HG03064 (cell line): Measurements from ENCODE around the gene YIPF2.
"Not testable (repeated sequence)": the region's sequence is repeated elsewhere in the genome, so short reads cannot be mapped to it uniquely, and the experiment has no call there.

Source experiments
- ATAC-seq: cut with Tn5 transposase; IDR thresholded peaks from one replicate; pipeline ENCODE4 v1.9.1; 2021; ENCODE audit warnings: low read depth; ENCODE audit not compliant: unreplicated experiment

YIPF2 gene

GRCh38 chr19:10928563-10929401 lies at the start of gene YIPF2, which contains the start of gene TIMM29:
Gene YIPF2, minus strand, starts transcription at chr19:10928639. Its CDS starts 229 bp downstream, at chr19:10928410.
Gene TIMM29, plus strand, starts transcription at chr19:10928811. Its CDS starts 12 bp downstream, at chr19:10928823.
- peak; percentile 50 for ATAC-seq

DNA sequence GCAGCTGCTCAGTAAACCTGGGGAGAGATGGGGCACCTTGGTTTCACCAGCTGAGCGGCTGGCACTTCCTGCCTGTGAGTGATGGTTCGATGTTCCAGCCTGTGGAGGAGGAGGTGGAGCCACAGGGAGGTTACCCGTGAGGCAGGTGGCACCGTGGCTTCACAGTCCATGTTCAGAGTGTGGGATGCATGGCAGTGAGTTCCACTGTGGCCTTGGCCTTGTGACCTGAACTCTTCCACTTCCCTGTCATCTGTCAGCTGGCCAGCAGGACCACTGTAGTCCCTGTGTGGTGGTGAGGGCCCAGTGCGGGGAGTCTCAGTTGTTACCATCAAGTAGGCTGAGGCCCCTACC lies 49.3 kb upstream of the YIPF2 start:
- no peak for ATAC-seq

DNA sequence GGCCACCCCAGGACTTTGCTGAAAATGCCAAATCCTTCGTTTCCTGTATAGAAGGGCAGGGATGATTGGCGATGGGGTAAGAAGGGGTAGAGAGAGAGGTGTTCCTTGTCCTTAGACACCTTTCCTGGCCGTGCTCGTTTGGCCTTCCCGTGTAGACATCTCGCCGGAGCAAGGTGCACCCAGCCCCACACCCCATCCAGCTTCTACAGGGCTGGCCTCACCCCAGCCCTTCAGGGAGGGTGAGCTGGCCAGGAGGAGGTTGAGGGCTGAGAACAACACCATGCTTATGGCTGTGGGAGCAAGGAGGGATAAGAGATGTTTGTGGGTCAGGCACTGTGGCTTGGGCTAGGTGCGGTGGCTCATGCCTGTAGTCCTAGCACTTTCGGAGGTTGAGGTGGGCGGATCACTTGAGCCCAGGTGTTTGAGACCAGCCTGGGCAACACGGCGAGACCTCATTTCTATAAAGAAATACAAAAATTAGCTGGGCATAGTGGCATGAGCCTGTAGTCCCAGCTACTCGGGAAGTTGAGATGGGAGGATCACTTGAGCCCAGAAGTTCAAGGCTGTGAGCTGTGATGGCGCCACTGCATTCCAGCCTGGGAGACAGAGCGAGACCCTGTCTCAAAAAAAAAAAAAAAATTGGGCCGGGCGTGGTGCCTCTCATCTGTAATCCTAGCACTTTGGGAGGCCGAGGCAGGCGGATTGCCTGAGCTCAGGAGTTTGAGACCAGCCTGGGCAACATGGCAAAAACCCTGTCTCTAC lies 47.9 kb upstream of the YIPF2 start:
- no peak for ATAC-seq

- no peak for ATAC-seq
Observed at GRCh38 chr19:10975374-10976130, 47.1 kb upstream of the YIPF2 start.

DNA sequence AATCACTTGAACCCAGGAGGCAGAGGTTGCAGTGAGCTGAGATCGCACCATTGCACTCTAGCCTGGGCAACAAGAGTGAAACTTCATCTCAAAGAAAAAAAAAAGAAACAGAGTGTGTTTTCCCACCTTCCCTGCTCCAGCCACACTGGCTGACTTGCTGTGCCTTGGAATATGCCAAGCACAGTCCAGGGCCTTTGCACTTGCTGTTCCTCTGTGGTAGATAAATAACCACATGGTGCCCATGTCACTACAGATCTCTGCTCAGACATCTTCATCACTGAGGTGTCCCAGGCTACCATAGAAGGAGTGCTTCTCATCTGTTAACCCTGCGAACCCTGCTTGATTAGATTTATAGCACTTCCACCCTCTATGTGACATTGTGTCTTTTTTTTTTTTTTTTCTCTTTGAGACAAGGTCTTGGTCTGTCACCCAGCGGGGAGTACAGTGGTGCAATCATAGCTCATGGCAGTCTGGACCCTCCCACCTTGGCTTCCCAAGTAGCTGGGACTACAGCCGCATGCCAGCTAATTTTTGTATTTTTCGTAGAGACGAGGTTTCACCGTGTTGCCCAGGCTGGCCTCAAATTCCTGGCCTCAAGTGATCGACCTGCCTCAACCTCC lies 42.8 kb upstream of the YIPF2 start:
- ATAC-seq: no peak

- ATAC-seq: no peak
Observed at GRCh38 chr19:10968527-10969135, 40.2 kb upstream of the YIPF2 start.

DNA sequence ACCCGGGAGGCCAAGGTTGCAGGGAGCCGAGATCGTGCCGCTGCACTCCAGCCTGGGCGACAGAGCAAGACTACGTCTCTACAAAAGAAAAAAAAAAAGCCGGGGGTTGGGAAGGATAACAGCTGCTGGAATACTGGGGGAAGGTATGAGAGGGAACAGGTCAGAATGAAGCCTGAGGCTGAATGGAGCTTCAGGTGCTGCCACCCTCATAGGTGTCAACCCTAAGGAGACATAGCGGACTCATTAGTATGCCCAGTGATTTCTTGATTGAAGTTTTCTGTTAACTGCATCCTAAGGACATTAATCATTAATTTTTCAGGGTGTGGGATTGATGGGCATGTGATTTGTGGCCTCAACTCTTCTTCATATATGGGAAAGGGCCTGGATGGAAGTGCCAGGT lies 38.4 kb upstream of the YIPF2 start:
- no peak for ATAC-seq

- no peak for ATAC-seq
Observed at GRCh38 chr19:10965398-10965797, 37.0 kb upstream of the YIPF2 start.

- no peak for ATAC-seq
Observed at GRCh38 chr19:10964903-10965302, 36.5 kb upstream of the YIPF2 start.

DNA sequence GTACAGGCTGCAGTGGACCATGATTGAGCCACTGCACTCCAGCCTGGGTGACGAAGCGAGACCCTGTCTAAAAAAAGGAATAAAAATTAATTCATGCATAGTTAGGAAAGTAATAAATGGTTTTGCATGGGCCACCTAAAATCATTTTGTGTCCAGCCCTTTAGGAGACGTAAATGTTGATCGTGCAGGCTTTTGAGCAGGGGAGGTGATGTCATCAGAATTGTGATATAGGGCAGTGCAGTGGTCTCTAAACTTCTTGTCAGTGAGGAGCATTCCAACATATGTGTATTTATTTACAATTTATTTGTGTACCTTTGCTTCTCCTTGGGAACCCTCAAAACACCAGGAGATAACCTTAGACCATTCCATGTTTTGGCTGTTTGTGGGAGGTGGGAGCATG lies 35.4 kb upstream of the YIPF2 start:
- no peak for ATAC-seq

DNA sequence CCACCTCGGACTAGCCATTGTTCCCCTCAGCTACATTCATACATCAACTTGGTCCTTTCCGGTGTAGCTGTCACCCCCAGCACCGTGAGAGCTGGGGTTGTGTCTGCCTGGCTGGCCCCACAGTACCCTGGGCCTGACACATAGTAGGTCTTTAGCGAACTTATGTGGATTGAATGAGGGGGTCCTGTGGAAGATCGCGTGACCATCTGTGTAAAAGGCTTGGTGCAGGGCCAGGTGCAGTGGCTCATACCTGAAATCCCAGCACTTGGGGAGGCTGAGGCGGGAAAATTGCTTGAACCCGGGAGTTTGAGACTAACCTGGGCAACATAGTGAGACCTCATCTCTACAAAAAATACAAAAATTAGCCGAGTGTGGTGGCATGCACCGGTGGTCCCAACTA lies 34.4 kb upstream of the YIPF2 start:
- ATAC-seq: no peak

DNA sequence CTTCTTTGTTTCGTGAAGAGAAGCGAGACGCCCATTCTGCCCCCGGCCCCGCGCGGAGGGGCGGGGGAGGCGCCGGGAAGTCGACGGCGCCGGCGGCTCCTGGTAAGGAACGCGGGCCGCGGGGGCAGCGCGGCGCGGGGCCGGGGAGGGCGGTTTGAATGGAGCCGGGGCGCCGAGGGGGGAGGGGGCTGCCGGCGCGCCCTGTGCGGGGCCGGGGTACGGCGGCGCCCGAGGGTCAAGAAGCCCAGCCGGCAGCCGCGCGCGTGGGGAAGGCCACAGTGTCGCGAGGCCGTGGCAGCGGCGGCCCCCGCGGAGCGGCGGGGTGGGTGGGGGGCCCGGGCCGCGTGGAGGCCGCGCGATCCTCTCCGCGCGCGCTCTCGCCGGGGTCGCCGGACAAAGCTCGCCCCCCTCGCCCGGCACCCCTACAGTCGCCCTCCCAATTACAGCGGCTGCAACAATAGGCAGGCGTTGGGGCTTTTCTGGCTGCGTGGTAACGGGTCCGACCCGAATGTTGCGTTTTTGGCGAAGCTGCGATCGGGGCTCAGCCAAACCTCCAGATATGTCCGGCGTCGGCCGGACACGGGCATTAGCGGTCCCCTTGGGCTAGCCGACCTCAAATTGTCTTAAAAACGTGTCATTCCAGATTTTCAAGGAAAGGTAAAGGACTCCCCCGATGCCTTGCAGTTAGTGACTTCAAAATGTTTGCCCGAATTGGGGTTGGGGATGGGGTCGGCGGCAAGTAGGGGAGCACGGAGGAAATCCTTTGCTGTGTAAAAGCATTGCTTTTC lies 32.8 kb upstream of the YIPF2 start:
- ATAC-seq: peak; percentile 32

DNA sequence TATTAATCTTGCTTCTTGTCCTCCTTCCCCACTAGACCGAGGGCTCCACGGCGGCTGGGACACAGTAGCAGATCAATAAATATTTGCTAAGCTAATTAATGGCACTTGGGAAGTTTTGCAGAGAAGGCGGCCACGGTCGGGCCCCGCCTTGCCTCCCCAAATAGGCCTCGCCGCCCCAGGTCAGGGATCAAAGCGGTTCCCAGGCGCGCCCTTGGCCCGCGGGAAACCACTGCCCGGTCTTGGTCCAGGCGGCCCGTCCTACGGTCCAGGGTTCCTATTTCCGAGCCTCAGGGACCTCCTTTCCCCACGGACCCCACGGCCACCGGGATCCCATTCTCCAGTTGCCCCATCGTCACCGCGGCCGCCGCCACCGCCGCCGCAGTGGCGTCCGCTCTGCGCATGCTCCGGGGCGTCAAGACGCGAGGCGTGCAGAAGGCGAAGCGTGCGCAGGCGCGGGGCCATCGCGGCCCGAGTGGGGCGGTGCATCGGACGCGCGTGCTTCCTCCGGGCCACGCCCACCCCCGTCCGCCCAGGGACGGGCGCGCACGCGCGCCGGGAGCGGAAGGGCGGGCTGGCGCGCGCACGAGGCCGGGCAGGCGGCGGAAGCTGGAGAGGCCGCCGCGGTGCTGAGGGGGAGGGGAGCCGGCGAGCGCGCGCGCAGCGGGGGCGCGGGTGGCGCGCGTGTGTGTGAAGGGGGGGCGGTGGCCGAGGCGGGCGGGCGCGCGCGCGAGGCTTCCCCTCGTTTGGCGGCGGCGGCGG lies 32.1 kb upstream of the YIPF2 start, which contains the start of gene SMARCA4:
SMARCA4 (plus strand) TSS at position 717 of the 759 bp plus-strand sequence. CDS start 23,122 bp downstream, outside the sequence.
- peak; percentile 48 for ATAC-seq

GRCh38 chr19:10959277-10959968 lies 31.0 kb upstream of the YIPF2 start:
- ATAC-seq: not testable (repeated sequence)

DNA sequence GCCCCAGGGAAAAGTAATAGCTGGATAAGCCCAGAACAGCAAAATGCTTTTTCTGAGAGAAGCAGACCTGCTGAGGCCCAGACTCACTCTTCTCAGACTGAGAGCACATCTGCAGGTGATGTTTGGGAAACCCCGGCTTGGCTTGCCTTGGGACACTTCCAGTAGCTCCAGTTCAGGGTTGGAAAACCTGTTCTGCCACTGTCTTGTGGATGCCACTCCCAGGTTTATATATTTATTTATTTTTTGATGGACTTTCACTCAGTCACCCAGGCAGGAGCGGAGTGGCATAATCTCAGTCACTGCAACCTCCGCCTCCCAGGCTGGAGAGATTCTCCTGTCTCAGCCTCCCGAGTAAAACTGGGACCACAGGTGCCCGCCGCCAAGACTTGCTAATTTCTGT lies 24.4 kb upstream of the YIPF2 start:
- no peak for ATAC-seq

- no peak for ATAC-seq
Observed at GRCh38 chr19:10946958-10947657, 18.7 kb upstream of the YIPF2 start.

- no peak for ATAC-seq
Observed at GRCh38 chr19:10945264-10945663, 16.8 kb upstream of the YIPF2 start.
